A673 (cell line): ENCODE measurements around the gene BOD1L1.
"Not testable (repeated sequence)": the region's sequence is repeated elsewhere in the genome, so short reads cannot be mapped to it uniquely, and the experiment has no call there.

ENCODE experiments used
- EZH2 ChIP-seq: fragments of 200-600 bp; sonication (generic); IDR thresholded peaks from 2 replicates; pipeline ENCODE4 v1.6.1; 2017; ENCODE audit warnings: borderline replicate concordance, low read depth, mild to moderate bottlenecking, mixed read lengths, antibody characterized with exemption, low read length; ENCODE audit not compliant: poor library complexity, severe bottlenecking
- TF ChIP-seq, protein P1 (sequence below): fragments of 300-800, 200-600 bp; sonication (generic); conservative IDR thresholded peaks from 2 replicates; pipeline ENCODE4 v1.5.1; 2017; ENCODE audit warnings: low read depth, mild to moderate bottlenecking, antibody characterized with exemption, low read length, moderate library complexity, mixed read lengths

DNA sequence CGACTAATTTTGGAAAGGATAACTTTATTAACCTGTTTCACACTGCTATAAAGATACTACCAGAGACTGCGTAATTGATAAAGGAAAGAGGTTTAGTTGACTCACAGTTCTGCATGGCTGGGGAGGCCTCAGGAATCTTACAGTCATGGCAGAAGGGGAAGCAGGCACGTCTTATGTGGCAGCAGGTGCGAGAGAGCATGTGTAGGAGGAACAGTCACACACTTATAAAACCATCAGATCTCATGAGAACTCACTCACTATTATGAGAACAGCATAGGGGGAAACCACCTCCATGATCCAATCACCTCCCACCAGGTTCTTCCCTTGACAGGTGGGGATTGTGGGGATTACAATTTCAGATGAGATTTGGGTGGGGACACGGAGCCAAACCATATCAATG lies 67.4 kb downstream of the BOD1L1 start:
- TF ChIP-seq, protein P1, sequence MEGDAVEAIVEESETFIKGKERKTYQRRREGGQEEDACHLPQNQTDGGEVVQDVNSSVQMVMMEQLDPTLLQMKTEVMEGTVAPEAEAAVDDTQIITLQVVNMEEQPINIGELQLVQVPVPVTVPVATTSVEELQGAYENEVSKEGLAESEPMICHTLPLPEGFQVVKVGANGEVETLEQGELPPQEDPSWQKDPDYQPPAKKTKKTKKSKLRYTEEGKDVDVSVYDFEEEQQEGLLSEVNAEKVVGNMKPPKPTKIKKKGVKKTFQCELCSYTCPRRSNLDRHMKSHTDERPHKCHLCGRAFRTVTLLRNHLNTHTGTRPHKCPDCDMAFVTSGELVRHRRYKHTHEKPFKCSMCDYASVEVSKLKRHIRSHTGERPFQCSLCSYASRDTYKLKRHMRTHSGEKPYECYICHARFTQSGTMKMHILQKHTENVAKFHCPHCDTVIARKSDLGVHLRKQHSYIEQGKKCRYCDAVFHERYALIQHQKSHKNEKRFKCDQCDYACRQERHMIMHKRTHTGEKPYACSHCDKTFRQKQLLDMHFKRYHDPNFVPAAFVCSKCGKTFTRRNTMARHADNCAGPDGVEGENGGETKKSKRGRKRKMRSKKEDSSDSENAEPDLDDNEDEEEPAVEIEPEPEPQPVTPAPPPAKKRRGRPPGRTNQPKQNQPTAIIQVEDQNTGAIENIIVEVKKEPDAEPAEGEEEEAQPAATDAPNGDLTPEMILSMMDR = not testable (repeated sequence)
- not testable (repeated sequence) for TF ChIP-seq EZH2
